GM19035 (cell line): ENCODE data around the gene MILR1.
"Not testable (repeated sequence)": the region's sequence is repeated elsewhere in the genome, so short reads cannot be mapped to it uniquely, and the experiment has no call there.

ENCODE experiments used
- ATAC-seq: cut with Tn5 transposase; IDR thresholded peaks from one replicate; pipeline ENCODE4 v1.9.1; 2021; ENCODE audit not compliant: unreplicated experiment

MILR1 gene

GRCh38 chr17:64426596-64426995, 22.3 kb upstream of the MILR1 start:
- ATAC-seq: no peak

GRCh38 chr17:64428406-64428805, 20.5 kb upstream of the MILR1 start:
- ATAC-seq: no peak

GRCh38 chr17:64430036-64430435, 18.9 kb upstream of the MILR1 start:
- ATAC-seq: not testable (repeated sequence)

- no peak for ATAC-seq
Observed at GRCh38 chr17:64431534-64431933, 17.4 kb upstream of the MILR1 start.

GRCh38 chr17:64437944-64438525, 10.9 kb upstream of the MILR1 start:
- no peak for ATAC-seq

GRCh38 chr17:64439521-64439920, 9.4 kb upstream of the MILR1 start:
- ATAC-seq: not testable (repeated sequence)

GRCh38 chr17:64439956-64440355, 9.0 kb upstream of the MILR1 start:
- no peak for ATAC-seq

- ATAC-seq: no peak
Observed at GRCh38 chr17:64441772-64442540, 7.0 kb upstream of the MILR1 start.

GRCh38 chr17:64442541-64442971, 6.4 kb upstream of the MILR1 start:
- no peak for ATAC-seq

- no peak for ATAC-seq
Observed at GRCh38 chr17:64443086-64443760, 5.7 kb upstream of the MILR1 start.

GRCh38 chr17:64447526-64447925, 1.4 kb upstream of the MILR1 start:
- no peak for ATAC-seq

- ATAC-seq: no peak
Observed at GRCh38 chr17:64449545-64449944, 630 bp downstream of the MILR1 start.

- ATAC-seq: no peak
Observed at GRCh38 chr17:64455993-64456885, 7.3 kb downstream of the MILR1 start.

- ATAC-seq: no peak
Observed at GRCh38 chr17:64457156-64457555, 8.2 kb downstream of the MILR1 start.

- ATAC-seq: no peak
Observed at GRCh38 chr17:64458756-64459155, 9.8 kb downstream of the MILR1 start.

- ATAC-seq: no peak
Observed at GRCh38 chr17:64459284-64459747, 10.4 kb downstream of the MILR1 start.

GRCh38 chr17:64459818-64460217, 10.9 kb downstream of the MILR1 start:
- not testable (repeated sequence) for ATAC-seq

- no peak for ATAC-seq
Observed at GRCh38 chr17:64460955-64461354, 12.0 kb downstream of the MILR1 start.

- ATAC-seq: no peak
Observed at GRCh38 chr17:64461788-64462187, 12.9 kb downstream of the MILR1 start.

- no peak for ATAC-seq
Observed at GRCh38 chr17:64466019-64466735, 17.3 kb downstream of the MILR1 start.
